MCF 10A (cell line): ENCODE results near the gene SPHK1. TPM values are rescaled to one million over a fixed set of nuclear protein-coding genes. Genes with fewer than 3 reads are reported as not detected.
A peak's percentile ranks its signal among the peaks of the same experiment; 100 is the strongest.

ENCODE experiments used
- BruUV-seq: library from RNA; stranded (reverse); fragments of 400-500 nt; replicated peaks from 2 replicates; lab custom pipeline; 2021; lab: Mats Ljungman, UMichigan
- CTCF ChIA-PET: fragments of 300-600 bp; sonication (Branson Sonifier 250); formaldehyde crosslinking; extraction: SDS; loops from one replicate; lab custom pipeline; 2021; ENCODE audit warnings: antibody characterized with exemption, inconsistent platforms; lab: Yijun Ruan, JAX
- POLR2A ChIA-PET: fragments of 300-600, 350-650 bp; sonication (Branson Sonifier 250); formaldehyde crosslinking; extraction: SDS; loops from one replicate; lab custom pipeline; 2020; ENCODE audit warnings: antibody characterized with exemption, inconsistent platforms; lab: Yijun Ruan, JAX
- DNase-seq: peaks from one replicate; pipeline ENCODE4 v3.0.0-alpha.2; 2018; ENCODE audit not compliant: unreplicated experiment
- H3K27ac Mint-ChIP-seq: one replicate; pipeline ENCODE4 v1.8.0; 2022; ENCODE audit warnings: mild to moderate bottlenecking, low read depth, mixed read lengths; ENCODE audit not compliant: unreplicated experiment
- H3K27me3 Mint-ChIP-seq: one replicate; pipeline ENCODE4 v1.8.0; 2022; ENCODE audit warnings: mixed read lengths; ENCODE audit not compliant: insufficient read depth, unreplicated experiment
- H3K36me3 Mint-ChIP-seq: one replicate; pipeline ENCODE4 v1.8.0; 2022; ENCODE audit warnings: mild to moderate bottlenecking, moderate library complexity, mixed read lengths; ENCODE audit not compliant: insufficient read depth, unreplicated experiment
- H3K4me1 Mint-ChIP-seq: one replicate; pipeline ENCODE4 v1.8.0; 2022; ENCODE audit warnings: mixed read lengths; ENCODE audit not compliant: insufficient read depth, unreplicated experiment
- H3K4me3 Mint-ChIP-seq: one replicate; pipeline ENCODE4 v1.8.0; 2022; ENCODE audit warnings: mild to moderate bottlenecking, moderate library complexity, mixed read lengths; ENCODE audit not compliant: unreplicated experiment
- H3K9me3 Mint-ChIP-seq: one replicate; pipeline ENCODE4 v1.8.0; 2022; ENCODE audit warnings: mixed read lengths; ENCODE audit not compliant: unreplicated experiment
- CTCF ChIP-seq: fragments of 200-600 bp; IDR thresholded peaks from one replicate; pipeline ENCODE4 v1.8.0; 2022; ENCODE audit warnings: antibody characterized with exemption, mild to moderate bottlenecking; ENCODE audit not compliant: unreplicated experiment
- intact Hi-C: fragments of 100-400 bp; cut with micrococcal nuclease; formaldehyde crosslinking; loops from 2 replicates; pipeline ENCODE4 v1.14.1; 2022
- total RNA-seq: library from RNA; stranded (reverse); gene quantifications from 2 replicates; pipeline ENCODE4 v1.2.3, GENCODE V29; 2022

Gene SPHK1
- total RNA-seq, 1 experiment from 2014 or later = 7.1 TPM

DNA sequence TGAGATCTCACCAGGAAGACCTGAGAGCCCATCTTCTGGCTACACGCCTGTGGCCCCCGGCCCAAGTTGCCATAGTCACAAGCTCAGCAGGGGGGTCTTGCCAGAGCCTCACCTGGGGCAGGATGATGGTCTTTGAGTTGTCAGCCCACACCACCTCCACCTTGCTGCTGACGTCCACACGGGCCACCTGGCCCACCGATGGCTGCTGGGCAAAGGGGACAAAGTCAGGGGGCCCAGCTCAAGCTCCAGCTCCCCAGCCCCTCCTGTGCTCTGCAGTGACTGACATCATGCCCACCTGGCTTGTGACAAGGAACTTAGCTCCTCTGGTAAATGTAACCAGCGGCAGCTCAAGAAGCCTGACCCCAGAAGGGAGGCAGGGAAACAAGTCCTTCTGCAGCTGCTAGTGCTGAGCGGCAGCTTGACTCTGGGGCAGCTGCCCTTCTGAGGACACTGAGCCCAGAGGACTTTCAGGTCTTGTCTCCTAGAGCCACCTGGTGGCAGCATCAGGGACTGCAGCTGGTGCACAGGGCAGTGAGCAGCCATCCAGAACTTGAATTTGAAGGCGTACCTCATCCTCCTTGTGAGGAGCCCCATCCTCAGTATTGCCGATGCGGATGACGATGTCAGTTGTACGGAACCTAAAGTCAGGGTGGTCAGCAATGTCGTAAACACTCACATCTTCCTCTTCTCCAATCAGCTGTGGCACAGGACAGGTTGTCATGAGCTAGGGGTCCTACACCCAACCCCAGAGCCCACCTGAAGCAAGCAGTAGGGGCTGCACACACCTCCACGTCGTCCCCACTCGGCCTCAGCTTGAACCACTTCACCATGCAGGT lies 13.5 kb downstream of the SPHK1 start:
- no peak overlapping the region for H3K4me3 Mint-ChIP-seq
- H3K27me3 Mint-ChIP-seq = no peaks in the 10 kb centered on the region
- peak; percentile 81 for DNase-seq
- no peak overlapping the region for H3K27ac Mint-ChIP-seq
- H3K36me3 Mint-ChIP-seq = peaks cover 77% of the 10 kb centered on the region
- no TSS peak for BruUV-seq
- ChIA-PET CTCF (interaction anchor here (0.5 to 5.1 kb wide), 51 partner anchors 10 to 879 kb away, joined by 3 to 72 read pairs (median 5); partner anchors contain the start of genes PRPSAP1 and SPHK1), POLR2A (interaction anchor here (0.6 to 1.1 kb wide), 7 partner anchors 13 to 833 kb away, joined by 3 to 4 read pairs (median 3); partner anchors contain the start of genes RHBDF2 and SPHK1)
- intact Hi-C loops = no loop called here
- H3K4me1 Mint-ChIP-seq = peaks cover 5% of the 10 kb centered on the region
- no peaks in the 10 kb centered on the region for H3K9me3 Mint-ChIP-seq
- peak; percentile 95 for TF ChIP-seq CTCF

GRCh38 chr17:76398523-76399174 lies 14.2 kb downstream of the SPHK1 start:
- no peaks in the 10 kb centered on the region for H3K9me3 Mint-ChIP-seq
- H3K4me3 Mint-ChIP-seq = no peak overlapping the region

GRCh38 chr17:76399175-76400172 lies 15.1 kb downstream of the SPHK1 start:
- intact Hi-C loops = no loop called here
- Mint-ChIP-seq H3K9me3 (no peaks in the 10 kb centered on the region), H3K4me1 (no peaks in the 10 kb centered on the region), H3K4me3 (no peak overlapping the region), H3K27ac (no peak overlapping the region), H3K27me3 (no peaks in the 10 kb centered on the region), H3K36me3 (peaks cover 78% of the 10 kb centered on the region)
- no peak for TF ChIP-seq CTCF
- BruUV-seq = no TSS peak
- CTCF ChIA-PET = interaction anchor here (0.6 to 5.1 kb wide), 13 partner anchors 9 to 225 kb away, joined by 3 to 72 read pairs (median 7); partner anchors contain the start of gene SPHK1
- POLR2A ChIA-PET = no interaction called here
- no peak for DNase-seq

More at GRCh38 chr17:76398523-76399174, 14.2 kb downstream of the SPHK1 start:
- TF ChIP-seq CTCF = no peak
- Mint-ChIP-seq H3K36me3 (peaks cover 75% of the 10 kb centered on the region), H3K27me3 (no peaks in the 10 kb centered on the region), H3K27ac (no peak overlapping the region), H3K4me1 (peaks cover 5% of the 10 kb centered on the region)
- no peak for DNase-seq
- no TSS peak for BruUV-seq
- intact Hi-C loops = no loop called here
- ChIA-PET CTCF (interaction anchor here (0.5 to 5.1 kb wide), 34 partner anchors 10 to 878 kb away, joined by 3 to 72 read pairs (median 5); partner anchors contain the start of gene SPHK1), POLR2A (interaction anchor here (0.6 to 0.9 kb wide), 3 partner anchors 32 to 103 kb away, joined by 3 read pairs; partner anchors contain the start of gene RHBDF2)
